HG03108 (cell line): ENCODE results near the gene LSM14A.

Experiments
- ATAC-seq: cut with Tn5 transposase; IDR thresholded peaks from one replicate; pipeline ENCODE4 v1.9.1; 2021; ENCODE audit warnings: moderate library complexity; ENCODE audit not compliant: unreplicated experiment

LSM14A gene

DNA sequence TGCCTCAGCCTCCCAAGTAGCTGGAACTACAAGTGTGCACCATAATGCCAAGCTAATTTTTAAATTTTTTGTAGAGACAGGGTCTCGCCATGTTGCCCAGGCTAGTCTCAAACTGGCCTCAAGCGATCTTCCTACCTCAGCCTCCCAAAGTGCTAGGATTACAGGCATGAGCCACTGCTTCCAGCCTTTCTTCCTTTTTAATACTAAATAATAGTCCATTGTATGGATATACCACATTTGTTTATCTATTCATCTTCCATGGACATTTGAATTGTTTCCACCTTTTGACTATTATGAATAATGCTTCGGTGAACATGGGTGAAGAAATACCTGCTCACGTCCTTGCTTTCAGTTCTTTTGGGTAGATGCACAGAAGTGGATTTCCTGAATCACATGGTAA, 106.5 kb downstream of the LSM14A start:
- ATAC-seq, result no peak
